GM23338 (cell line): ENCODE results near the gene CD24. TPM values are rescaled to one million over a fixed set of nuclear protein-coding genes. Genes with fewer than 3 reads are reported as not detected.

Source experiments
- ATAC-seq: fragments of 200-7000 bp; cut with Tn5 transposase; 3 replicates; pipeline ENCODE4 v1.9.1; 2020
- DNase-seq: peaks from one replicate; pipeline ENCODE4 v3.0.0-alpha.2; 2015; ENCODE audit warnings: low spot score
- H2AFZ ChIP-seq: fragments of 200-600 bp; sonication (generic); 2 replicates; pipeline ENCODE4 v1.8.0; 2016; ENCODE audit warnings: antibody characterized with exemption, mild to moderate bottlenecking, moderate library complexity
- H3F3A ChIP-seq: fragments of 200-600 bp; sonication (generic); replicated peaks from 2 replicates; pipeline ENCODE4 v1.8.0; 2017; ENCODE audit warnings: antibody characterized with exemption, mixed run types, low read depth
- H3K27ac ChIP-seq: fragments of 200-600 bp; sonication (generic); 2 replicates; pipeline ENCODE4 v1.6.1; 2016; ENCODE audit warnings: low read depth
- H3K27me3 ChIP-seq: fragments of 200-600 bp; sonication (generic); 2 replicates; pipeline ENCODE4 v1.8.0; 2016; ENCODE audit warnings: mild to moderate bottlenecking, mixed run types, moderate library complexity; ENCODE audit not compliant: insufficient read depth
- H3K36me3 ChIP-seq: fragments of 200-600 bp; sonication (generic); 2 replicates; pipeline ENCODE4 v1.8.0; 2016; ENCODE audit warnings: mild to moderate bottlenecking; ENCODE audit not compliant: insufficient read depth
- H3K4me1 ChIP-seq: fragments of 200-600 bp; sonication (generic); 2 replicates; pipeline ENCODE4 v1.8.0; 2016; ENCODE audit warnings: mild to moderate bottlenecking, moderate library complexity; ENCODE audit not compliant: insufficient read depth
- H3K4me2 ChIP-seq: fragments of 200-600 bp; sonication (generic); 2 replicates; pipeline ENCODE4 v1.7.1; 2017; ENCODE audit warnings: mixed run types
- H3K4me3 ChIP-seq: fragments of 200-600 bp; sonication (generic); 2 replicates; pipeline ENCODE4 v1.6.1; 2016; ENCODE audit warnings: mixed run types
- H3K79me2 ChIP-seq: fragments of 200-600 bp; sonication (generic); replicated peaks from 2 replicates; pipeline ENCODE4 v1.8.0; 2017; ENCODE audit warnings: mild to moderate bottlenecking; ENCODE audit not compliant: insufficient read depth
- H3K9me2 ChIP-seq: fragments of 200-600 bp; sonication (generic); 2 replicates; pipeline ENCODE4 v1.8.0; 2017; ENCODE audit not compliant: insufficient read depth
- H4K20me1 ChIP-seq: fragments of 200-600 bp; sonication (generic); replicated peaks from 2 replicates; pipeline ENCODE4 v1.8.0; 2017; ENCODE audit warnings: mild to moderate bottlenecking; ENCODE audit not compliant: insufficient read depth
- H3K27ac Mint-ChIP-seq: 2 replicates; pipeline ENCODE4 v1.8.0; 2020; ENCODE audit warnings: inconsistent platforms, mild to moderate bottlenecking, moderate library complexity, mixed read lengths
- H3K27me3 Mint-ChIP-seq: 3 replicates; pipeline ENCODE4 v1.8.0; 2022; ENCODE audit warnings: low read depth, mild to moderate bottlenecking, moderate library complexity, mixed read lengths, inconsistent platforms; ENCODE audit not compliant: insufficient read depth, poor library complexity
- H3K36me3 Mint-ChIP-seq: 3 replicates; pipeline ENCODE4 v1.8.0; 2021; ENCODE audit warnings: low read depth, mild to moderate bottlenecking, inconsistent platforms, moderate library complexity, mixed read lengths
- H3K4me1 Mint-ChIP-seq: 3 replicates; pipeline ENCODE4 v1.8.0; 2020; ENCODE audit warnings: mild to moderate bottlenecking, inconsistent platforms, mixed read lengths
- H3K4me3 Mint-ChIP-seq: 3 replicates; pipeline ENCODE4 v1.8.0; 2021; ENCODE audit warnings: moderate library complexity, mild to moderate bottlenecking, inconsistent platforms, mixed read lengths
- H3K9me3 Mint-ChIP-seq: 3 replicates; pipeline ENCODE4 v1.8.0; 2020; ENCODE audit warnings: moderate library complexity, mild to moderate bottlenecking, inconsistent platforms, mixed read lengths
- CREB1 ChIP-seq: fragments of 250-450 bp; sonication (Bioruptor Pico); IDR thresholded peaks from 2 replicates; pipeline ENCODE4 v1.5.0; 2020; ENCODE audit warnings: low read depth, mild to moderate bottlenecking, moderate library complexity
- CTCF ChIP-seq, 2 experiments: fragments of 200-600 bp in 1 of 2; sonication (generic) in 1 of 2; conservative IDR thresholded peaks; 2 replicates each; pipeline versions ENCODE4 v1.5.1 to v1.6.1; 2016 to 2017; ENCODE audit warnings: antibody characterized with exemption in 2 of 2, low read depth in 2 of 2, mild to moderate bottlenecking in 2 of 2, moderate library complexity in 1 of 2
- ETS1 ChIP-seq: IDR thresholded peaks from 2 replicates; pipeline ENCODE4 v1.6.1; 2016; ENCODE audit warnings: antibody characterized with exemption
- EZH2 ChIP-seq: fragments of 200-600 bp; sonication (generic); IDR thresholded peaks from one replicate; pipeline ENCODE4 v1.8.0; 2017; ENCODE audit warnings: antibody characterized with exemption, mild to moderate bottlenecking, low read depth; ENCODE audit not compliant: unreplicated experiment
- NANOG ChIP-seq: IDR thresholded peaks from 2 replicates; pipeline ENCODE4 v1.6.1; 2016; ENCODE audit warnings: antibody characterized with exemption, borderline replicate concordance
- ZNF114 ChIP-seq: fragments of 250-450 bp; sonication (Bioruptor Pico); IDR thresholded peaks from 2 replicates; pipeline ENCODE4 v1.5.0; 2020; ENCODE audit warnings: mild to moderate bottlenecking, moderate library complexity
- ZNF331 ChIP-seq: fragments of 250-450 bp; sonication (Bioruptor Pico); IDR thresholded peaks from 2 replicates; pipeline ENCODE4 v1.5.0; 2020; ENCODE audit warnings: low read depth, mild to moderate bottlenecking, moderate library complexity
- ZNF462 ChIP-seq: fragments of 250-450 bp; sonication (Bioruptor Pico); IDR thresholded peaks from 2 replicates; pipeline ENCODE4 v1.5.0; 2020; ENCODE audit warnings: mild to moderate bottlenecking, moderate library complexity
- polyA plus RNA-seq: library from polyadenylated mRNA; unstranded; fragments of >200 nt; fragmentation: Nextera tagmentation; extraction: Ambion mirVana; gene quantifications from 2 replicates; pipeline ENCODE4 v1.2.1, GENCODE V29; 2016
- total RNA-seq: library from RNA; depleted of rRNA; stranded (reverse); fragments of >200 nt; shearing (Covaris generic); gene quantifications from 2 replicates; pipeline ENCODE4 v1.2.3, GENCODE V29; 2014

The CD24 gene
- total and polyA plus RNA-seq, 2 experiments from 2014 or later, result 1,373 to 2,907 TPM

GRCh38 chr6:106964099-106964498 is 10.4 kb downstream of the CD24 start (continued):
- no peak for TF ChIP-seq ZNF462 (CRISPR knock-in tag)

- H3K79me2 ChIP-seq, result no peaks in the 10 kb centered on the region
- ATAC-seq (no peak), DNase-seq (no peak)
- peaks cover 12% of the 10 kb centered on the region for H3F3A ChIP-seq
- H4K20me1 ChIP-seq, result no peaks in the 10 kb centered on the region
- no peak overlapping the region for H3K4me3 ChIP-seq
- H3K27ac Mint-ChIP-seq, result no peak overlapping the region
- H3K9me3 Mint-ChIP-seq, result peaks cover 5% of the 10 kb centered on the region; the same call in 1 of the 3 replicates
- no peaks in the 10 kb centered on the region for H3K27me3 ChIP-seq
- no peaks in the 10 kb centered on the region for H3K4me1 ChIP-seq
- no peak overlapping the region for H2AFZ ChIP-seq
- H3K36me3 ChIP-seq, result no peaks in the 10 kb centered on the region
- peaks cover 20% of the 10 kb centered on the region for H3K36me3 Mint-ChIP-seq
- peaks cover 19% of the 10 kb centered on the region for H3K27me3 Mint-ChIP-seq
- no peak overlapping the region for H3K27ac ChIP-seq
- H3K4me1 Mint-ChIP-seq, result no peaks in the 10 kb centered on the region
- H3K4me3 Mint-ChIP-seq, result no peak overlapping the region
- peaks cover 15% of the 10 kb centered on the region; the same call in 1 of the 2 replicates for H3K9me2 ChIP-seq
- no peak overlapping the region for H3K4me2 ChIP-seq
- TF ChIP-seq ETS1 (no peak), EZH2 (no peak), ZNF114 (CRISPR knock-in tag) (no peak), CREB1 (CRISPR knock-in tag) (no peak), NANOG (no peak), CTCF (conservative IDR thresholded peaks at IDR 0.05; ENCODE audit: low read depth in 2 of 2) (no peak), ZNF331 (CRISPR knock-in tag) (no peak)
Observed at GRCh38 chr6:106963544-106963943, 11.0 kb downstream of the CD24 start.
